Activated T-helper 1 cell treated with anti-CD3 and anti-CD28 coated beads, Interleukin-2, amount 50 U/mL, for 16 hours (primary cell): ENCODE results near the gene NXPH2.

Experiments used
- DNase-seq, 2 donors: peaks; one replicate each; pipeline ENCODE4 v3.0.0-alpha.2; 2020; ENCODE audit warnings: low read depth in 1 of 2, low spot score in 1 of 2

The NXPH2 gene

DNA sequence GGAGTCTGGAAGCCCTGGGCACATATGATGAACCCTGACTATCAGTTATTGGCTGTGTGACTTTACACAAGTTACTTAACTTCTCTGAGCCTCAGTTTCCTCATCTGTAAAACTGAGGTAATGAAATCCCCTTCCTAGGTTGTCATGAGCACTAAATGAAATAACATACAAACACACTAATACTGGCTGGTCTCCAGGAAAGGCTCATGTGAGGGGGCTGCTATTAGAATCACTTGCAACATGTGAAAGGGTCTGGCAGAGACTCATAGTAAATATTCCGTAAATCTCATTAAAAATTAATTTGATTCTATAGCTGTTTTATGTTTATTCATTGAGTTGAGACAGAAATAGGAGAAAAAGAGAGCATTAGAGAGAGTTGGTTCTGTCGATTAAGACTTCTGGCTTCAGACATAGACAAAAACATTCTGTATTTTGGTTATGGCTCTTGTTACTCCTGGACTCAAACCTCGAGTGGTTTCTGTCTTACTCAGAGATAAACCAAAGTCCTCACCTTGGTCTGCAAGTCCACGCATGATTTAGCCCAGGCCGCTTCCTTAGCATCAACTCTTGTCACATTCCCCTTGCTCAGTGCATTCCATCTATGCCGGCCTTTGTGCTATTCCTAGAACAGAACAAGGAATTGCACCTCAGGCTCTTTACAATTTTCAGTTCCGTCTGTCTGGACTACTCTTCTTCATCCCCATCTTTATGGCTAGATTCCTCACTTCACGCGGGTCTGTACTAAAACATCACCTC is 139.1 kb downstream of the NXPH2 start:
- no peak for DNase-seq

DNA sequence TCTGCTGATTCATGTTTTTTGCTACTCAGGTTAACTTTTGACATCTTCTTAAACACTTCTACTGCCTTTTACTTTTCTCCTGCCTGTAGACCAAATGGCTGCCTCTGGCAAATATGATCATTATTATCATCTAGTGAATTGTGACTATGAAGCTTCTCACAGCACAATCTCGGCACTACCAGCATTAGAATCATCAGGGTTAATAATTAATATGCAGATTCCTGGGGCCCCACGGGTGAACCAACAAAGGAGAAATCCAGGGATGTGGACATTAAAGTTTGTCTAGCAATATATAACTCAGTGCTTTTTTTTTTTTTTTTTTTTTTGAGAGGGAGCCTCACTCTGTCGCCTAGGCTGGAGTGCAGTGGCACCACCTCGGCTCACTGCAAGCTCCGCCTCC is 142.5 kb downstream of the NXPH2 start:
- DNase-seq, result no peak

DNA sequence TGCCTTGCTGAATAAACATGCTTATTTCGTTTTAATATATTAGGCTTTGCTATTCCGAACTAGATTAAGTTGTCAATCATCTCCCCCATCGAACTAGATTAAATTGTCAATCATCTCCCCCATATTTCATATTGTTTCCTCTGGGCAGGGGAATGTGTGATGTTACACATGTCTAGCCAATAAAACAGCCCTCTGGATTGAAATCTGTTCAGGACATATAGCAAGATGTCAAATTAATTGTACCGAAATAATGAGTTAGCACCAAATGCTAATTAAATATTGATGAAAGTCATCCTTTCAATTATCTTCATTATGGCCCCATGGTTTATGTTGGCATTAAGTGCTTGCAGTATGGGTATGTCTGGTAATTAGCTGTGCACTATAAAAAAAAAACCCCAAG is 143.1 kb downstream of the NXPH2 start:
- DNase-seq, result no peak

DNA sequence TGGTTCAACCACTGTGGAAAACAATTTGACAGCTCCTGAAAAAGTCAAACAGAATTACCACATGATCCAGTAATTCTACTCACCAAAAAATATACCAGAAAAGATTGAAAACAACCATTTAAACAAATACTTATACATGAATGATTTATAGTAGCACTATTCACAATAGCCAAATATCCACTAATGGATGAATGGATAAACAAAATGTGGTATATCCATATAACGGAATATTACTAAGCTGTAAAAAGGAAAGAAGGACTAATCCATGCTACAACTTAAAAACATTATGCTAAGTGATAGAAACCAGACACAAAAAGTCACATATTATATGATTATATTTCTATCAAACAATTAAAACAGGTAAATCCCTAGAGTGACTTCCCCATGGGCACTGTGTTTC is 147.1 kb downstream of the NXPH2 start:
- no peak for DNase-seq

DNA sequence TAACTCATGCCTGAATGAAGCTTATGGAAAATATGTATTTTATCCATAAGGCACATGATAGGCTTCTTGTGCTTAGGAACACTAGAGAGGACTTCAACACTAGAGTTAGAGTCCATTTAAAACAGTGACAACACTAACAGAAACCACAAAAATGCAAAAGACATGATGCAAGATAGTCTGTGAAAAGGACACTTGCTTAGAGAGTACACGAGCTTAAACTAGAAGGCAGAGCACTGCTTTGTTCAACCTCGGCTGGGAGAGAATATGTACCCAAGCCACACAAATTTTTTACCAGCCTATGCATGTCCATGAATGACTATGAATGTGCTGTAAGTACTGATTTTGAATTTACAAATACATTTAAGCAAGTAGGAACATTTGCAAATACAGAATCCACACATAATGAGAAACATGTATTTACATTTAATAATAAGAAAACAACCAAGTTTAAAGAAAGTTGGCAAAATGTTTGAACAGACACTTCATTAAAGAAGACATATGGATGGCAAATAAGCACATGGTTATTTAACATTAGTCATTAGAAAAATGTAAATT is 148.0 kb downstream of the NXPH2 start:
- no peak for DNase-seq

DNA sequence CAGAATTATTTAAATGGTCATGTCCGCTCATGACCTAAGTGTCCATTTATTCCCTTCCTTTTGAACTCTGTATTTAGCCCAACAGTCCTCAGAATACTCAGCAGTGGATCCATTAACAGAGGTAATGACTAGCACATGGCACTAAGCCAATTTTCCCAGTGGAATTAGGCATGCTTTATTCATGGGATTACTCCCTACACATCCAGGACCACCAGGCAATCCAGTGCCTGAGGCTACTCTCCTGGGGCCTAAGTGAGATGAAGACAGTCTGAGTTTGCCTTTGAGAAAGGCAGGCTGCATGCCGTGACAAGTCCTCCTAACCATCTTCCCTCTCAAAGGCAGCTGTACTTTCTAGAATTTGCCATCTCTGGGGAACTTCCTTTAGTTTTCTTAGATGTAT is 150.0 kb downstream of the NXPH2 start:
- DNase-seq, result no peak

DNA sequence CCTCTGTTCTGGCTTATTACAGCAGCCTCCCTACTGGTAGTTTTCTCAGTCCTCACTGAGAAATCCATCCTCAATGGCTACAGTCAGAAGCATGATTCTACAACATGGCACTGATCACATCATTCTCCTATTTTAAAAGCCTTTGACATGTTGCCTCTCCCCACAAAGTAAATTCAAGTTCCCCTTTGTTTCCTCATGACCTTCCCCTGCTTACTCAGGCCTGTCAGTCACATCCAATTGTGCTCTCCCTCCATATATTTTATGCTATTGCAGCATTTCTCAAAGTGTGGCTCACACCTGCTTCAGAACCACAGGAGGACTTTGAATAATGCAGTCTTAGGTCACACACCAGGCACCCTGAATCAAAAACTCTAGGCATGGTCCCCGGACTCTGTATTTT is 154.0 kb downstream of the NXPH2 start:
- DNase-seq, result no peak

DNA sequence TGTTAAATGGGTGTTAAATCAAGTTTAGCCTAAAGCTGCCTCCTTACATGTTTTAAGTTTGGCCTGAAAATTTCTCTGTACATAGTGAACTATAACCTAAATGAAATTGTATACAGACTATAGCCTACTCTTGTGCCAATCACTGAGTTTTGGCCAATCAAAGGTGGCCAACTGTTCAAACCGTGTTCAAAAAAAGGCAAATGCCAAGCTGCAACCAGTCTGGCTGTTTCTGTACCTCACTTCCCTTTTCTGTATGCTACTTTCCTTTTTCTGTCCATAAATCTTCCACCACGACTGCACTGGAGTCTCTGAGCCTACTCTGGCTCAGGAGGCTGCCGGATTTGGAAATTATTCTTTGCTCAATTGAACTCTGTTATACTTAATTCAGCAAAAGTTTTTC is 157.6 kb downstream of the NXPH2 start:
- no peak for DNase-seq

DNA sequence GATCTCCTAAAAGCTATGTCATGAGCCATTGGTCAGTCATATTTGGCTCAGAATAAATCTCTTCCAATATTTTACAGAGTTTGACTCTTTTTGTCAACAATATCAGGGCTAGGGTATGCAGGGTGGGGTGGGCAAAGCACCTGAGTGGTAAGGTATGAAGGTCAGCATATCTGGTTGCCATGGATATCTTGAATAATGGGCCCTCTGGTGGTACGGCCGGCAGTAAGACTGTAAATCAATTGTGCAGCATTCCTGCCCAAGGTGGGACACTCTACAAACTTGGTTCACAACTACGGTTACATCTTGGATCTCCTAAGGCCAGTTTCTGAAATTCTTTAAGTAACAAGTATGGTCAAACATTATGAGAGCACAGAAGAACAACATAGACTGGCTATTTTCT is 159.1 kb downstream of the NXPH2 start:
- DNase-seq, result no peak

DNA sequence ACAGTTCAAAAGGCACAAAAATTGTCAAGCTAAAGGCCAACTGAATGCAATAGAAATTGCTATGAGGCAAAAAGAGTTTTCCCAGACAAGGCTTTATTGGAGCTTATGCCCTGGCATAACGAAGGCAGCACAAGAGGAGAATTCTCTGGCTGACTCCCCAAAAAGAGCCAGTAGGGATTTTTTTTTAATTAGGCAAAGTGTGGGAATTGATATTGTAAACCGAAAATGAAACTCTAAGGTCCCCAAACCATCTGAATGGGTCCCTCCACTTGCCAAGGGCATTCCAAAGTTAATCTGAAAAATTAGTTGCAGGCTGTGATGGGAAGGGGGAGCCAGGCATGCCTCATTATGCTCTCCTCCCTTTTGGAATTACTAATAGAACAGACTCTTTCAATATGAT is 159.8 kb downstream of the NXPH2 start:
- no peak for DNase-seq
